HepG2 (cell line): ENCODE data around the gene UNC79. TPM values are rescaled to one million over a fixed set of nuclear protein-coding genes. Genes with fewer than 3 reads are reported as not detected.

Experiments
- ATAC-seq: fragments of 200-7000 bp; cut with Tn5 transposase; 3 replicates; pipeline ENCODE4 v1.9.1; 2020; ENCODE audit warnings: mild to moderate bottlenecking, moderate library complexity
- BruUV-seq: library from RNA; stranded (reverse); fragments of 400-500 nt; replicated peaks from 2 replicates; lab custom pipeline; 2021; lab: Mats Ljungman, UMichigan
- CTCF ChIA-PET: fragments of 300-600 bp; formaldehyde crosslinking; extraction: SDS; loops from one replicate; lab custom pipeline; 2021; ENCODE audit warnings: low total read pairs, inconsistent platforms, low intra/inter-chr PET ratio; lab: Yijun Ruan, JAX
- POLR2A ChIA-PET: fragments of 350-600 bp; sonication (Branson Sonifier 250); formaldehyde crosslinking; loops from one replicate; lab custom pipeline; 2020; ENCODE audit warnings: antibody characterized with exemption, inconsistent platforms; lab: Yijun Ruan, JAX
- DNase-seq: peaks from one replicate; pipeline ENCODE4 v3.0.0-alpha.2; 2015; ENCODE audit warnings: low spot score
- FAIRE-seq: peaks from 3 replicates; lab custom pipeline; 2011; peaks lifted over from hg19 to GRCh38; lab: Jason Lieb, UNC
- H2AFZ ChIP-seq: one replicate; pipeline ENCODE4 v1.6.1; 2011; ENCODE audit warnings: low read length, inconsistent platforms
- H3K27ac ChIP-seq: fragments of 300-600 bp; 3 replicates; pipeline ENCODE4 v1.8.0; 2011; ENCODE audit warnings: mixed run types, mild to moderate bottlenecking, mixed read lengths, low read length, inconsistent platforms; ENCODE audit not compliant: insufficient read depth; ENCODE audit errors: extremely low read length
- H3K27me3 ChIP-seq, 2 experiments: fragments of 200-600 bp in 1 of 2; 2 replicates in 1 of 2; 3 replicates in 1 of 2; pipeline versions ENCODE4 v1.6.0 to v1.8.0; 2011; ENCODE audit warnings: low read length in 2 of 2, mild to moderate bottlenecking in 2 of 2, moderate library complexity in 2 of 2, inconsistent platforms in 1 of 2; ENCODE audit not compliant: insufficient read depth in 2 of 2, control insufficient read depth in 1 of 2
- H3K36me3 ChIP-seq, 2 experiments: fragments of 200-600 bp in 1 of 2; replicated peaks in 1 of 2; 2 replicates in 1 of 2; 3 replicates in 1 of 2; pipeline versions ENCODE4 v1.5.1 to v1.8.0; 2011; ENCODE audit warnings: low read length in 2 of 2, inconsistent platforms in 1 of 2; ENCODE audit not compliant: insufficient read depth in 2 of 2, control insufficient read depth in 1 of 2
- H3K4me1 ChIP-seq: 2 replicates; pipeline ENCODE4 v1.5.1; 2012; ENCODE audit warnings: low read length, inconsistent platforms; ENCODE audit not compliant: insufficient read depth
- H3K4me2 ChIP-seq: 2 replicates; pipeline ENCODE4 v1.6.0; 2011; ENCODE audit warnings: low read depth, low read length, inconsistent platforms
- H3K4me3 ChIP-seq, 3 experiments: fragments of 200-600 bp in 1 of 3; sonication (generic), shearing (Covaris generic) in 1 of 3; replicated peaks in 1 of 3; 2 replicates each; pipeline ENCODE4 v1.5.1; 2011 to 2016; ENCODE audit warnings: low read length in 3 of 3, inconsistent platforms in 2 of 3, low read depth in 2 of 3, mild to moderate bottlenecking in 2 of 3, control low read depth in 1 of 3, mixed read lengths in 1 of 3; ENCODE audit not compliant: insufficient read depth in 1 of 3
- H3K79me2 ChIP-seq: one replicate; pipeline ENCODE4 v1.6.1; 2011; ENCODE audit warnings: low read length, inconsistent platforms; ENCODE audit not compliant: insufficient read depth
- H3K9ac ChIP-seq: 2 replicates; pipeline ENCODE4 v1.6.0; 2011; ENCODE audit warnings: mild to moderate bottlenecking, low read depth, low read length, inconsistent platforms; ENCODE audit not compliant: insufficient read depth
- H3K9me3 ChIP-seq: 2 replicates; pipeline ENCODE4 v1.5.1; 2012; ENCODE audit warnings: mild to moderate bottlenecking, low read length
- H4K20me1 ChIP-seq: 2 replicates; pipeline ENCODE4 v1.6.0; 2011; ENCODE audit warnings: inconsistent platforms, mild to moderate bottlenecking, low read length, moderate library complexity; ENCODE audit not compliant: insufficient read depth
- ATF6 ChIP-seq: sonication (generic); formaldehyde crosslinking; conservative IDR thresholded peaks from 2 replicates; pipeline ENCODE4 v1.4.0; 2020; ENCODE audit warnings: missing genetic modification reagents
- ERF ChIP-seq: IDR thresholded peaks from 2 replicates; pipeline ENCODE4 v1.6.1; 2018; ENCODE audit warnings: missing biosample characterization, missing genetic modification reagents
- EZH2 ChIP-seq: conservative IDR thresholded peaks from 2 replicates; pipeline ENCODE4 v1.6.1; 2012; ENCODE audit warnings: mild to moderate bottlenecking, low read depth, low read length, moderate library complexity
- HIVEP1 ChIP-seq: sonication (generic); formaldehyde crosslinking; IDR thresholded peaks from 2 replicates; pipeline ENCODE4 v1.4.0; 2020; ENCODE audit warnings: mild to moderate bottlenecking, missing genetic modification reagents
- HOXA3 ChIP-seq: sonication (generic); formaldehyde crosslinking; IDR thresholded peaks from 2 replicates; pipeline ENCODE4 v1.5.0; 2020; ENCODE audit warnings: missing genetic modification reagents
- MLLT10 ChIP-seq: sonication (generic); formaldehyde crosslinking; IDR thresholded peaks from 2 replicates; pipeline ENCODE4 v1.4.0; 2020; ENCODE audit warnings: missing genetic modification reagents
- MTF1 ChIP-seq: sonication (generic); formaldehyde crosslinking; IDR thresholded peaks from 2 replicates; pipeline ENCODE4 v1.5.0; 2020; ENCODE audit warnings: missing genetic modification reagents
- RBFOX2 ChIP-seq: fragments of 200-400 bp; formaldehyde crosslinking; IDR thresholded peaks from 2 replicates; pipeline ENCODE4 v1.6.1; 2017; ENCODE audit warnings: low read depth, mild to moderate bottlenecking, low read length
- SALL2 ChIP-seq: sonication (generic); formaldehyde crosslinking; IDR thresholded peaks from 2 replicates; pipeline ENCODE4 v1.8.1; 2023; ENCODE audit warnings: mild to moderate bottlenecking, missing genetic modification reagents, inconsistent platforms
- XRCC5 ChIP-seq: fragments of 200-400 bp; formaldehyde crosslinking; optimal IDR thresholded peaks from 2 replicates; pipeline ENCODE3; 2017; ENCODE audit warnings: mild to moderate bottlenecking, low read length
- ZFP62 ChIP-seq: sonication (generic); formaldehyde crosslinking; IDR thresholded peaks from 2 replicates; pipeline ENCODE4 v1.4.0; 2020; ENCODE audit warnings: missing genetic modification reagents
- ZNF547 ChIP-seq: sonication (generic); formaldehyde crosslinking; IDR thresholded peaks from 2 replicates; pipeline ENCODE4 v1.5.1; 2020; ENCODE audit warnings: mild to moderate bottlenecking, missing genetic modification reagents
- ZNF629 ChIP-seq: sonication (generic); formaldehyde crosslinking; conservative IDR thresholded peaks from 2 replicates; pipeline ENCODE4 v1.5.0; 2020; ENCODE audit warnings: missing genetic modification reagents
- ZNF737 ChIP-seq: sonication (generic); formaldehyde crosslinking; IDR thresholded peaks from 2 replicates; pipeline ENCODE4 v1.5.0; 2020; ENCODE audit warnings: missing genetic modification reagents, mild to moderate bottlenecking, borderline replicate concordance
- WGBS: methylation state at CpG from one replicate; pipeline ENCODE4 v1.1.6; 2017; ENCODE audit warnings: low lambda C conversion rate; 5-methylcytosine and 5-hydroxymethylcytosine counted together
- in situ Hi-C: cut with HindIII; loops from 2 replicates; pipeline ENCODE4 v1.10.0; 2017; ENCODE audit warnings: low pct_unique_long_range_greater_than_20kb; ENCODE audit not compliant: extremely low pct_ligation_motif_present
- intact Hi-C: fragments of 100-400 bp; cut with micrococcal nuclease; formaldehyde crosslinking; loops from one replicate; pipeline ENCODE4 v1.10.0; 2022; ENCODE audit not compliant: unreplicated experiment
- polyA plus RNA-seq, 8 experiments: library from polyadenylated mRNA; depleted of rRNA in 3 of 8; stranded (reverse) in 7 of 8; unstranded in 1 of 8; fragments of >200 nt; fragmentation: Illumina TruSeq in 4 of 8; extraction: Trizol in 4 of 8; gene quantifications; 2 replicates each; pipeline versions ENCODE4 v1.2.1 to v1.2.3, GENCODE V29; 2011 to 2016; ENCODE audit warnings: low read depth in 4 of 8, missing spikeins in 1 of 8, mixed read lengths in 1 of 8; ENCODE audit not compliant: insufficient read depth in 1 of 8
- total RNA-seq, 5 experiments: library from RNA; depleted of rRNA; stranded (reverse); fragments of >200 nt; fragmentation: Illumina TruSeq; extraction: Trizol; gene quantifications; 2 replicates each; pipeline ENCODE4 v1.2.3, GENCODE V29; 2016; ENCODE audit warnings: low read depth in 1 of 5
- TF ChIP-seq, protein P1 (sequence below): IDR thresholded peaks from 2 replicates; pipeline ENCODE4 v1.6.1; 2016; ENCODE audit warnings: mild to moderate bottlenecking, missing biosample characterization, missing genetic modification reagents

The UNC79 gene
- total and polyA plus RNA-seq, 2 of the 13 experiments (the other 11 are each of a cell fraction or from before 2014, with no cell fraction given), result under 0.01 TPM; not detected in 1

- H3K4me3 ChIP-seq, result no peak overlapping the region
- H3K36me3 ChIP-seq, result no peaks in the 10 kb centered on the region
- H3K79me2 ChIP-seq, result no peaks in the 10 kb centered on the region
- ChIA-PET CTCF (no interaction called here), POLR2A (no interaction called here)
- TF ChIP-seq HOXA3 (CRISPR knock-in tag) (no peak), RBFOX2 (no peak), ERF (CRISPR knock-in tag) (no peak), HIVEP1 (CRISPR knock-in tag) (no peak), ZNF737 (CRISPR knock-in tag) (no peak)
- H3K4me2 ChIP-seq, result no peak overlapping the region
- no peaks in the 10 kb centered on the region for H4K20me1 ChIP-seq
- in situ Hi-C loops (no loop called here), intact Hi-C loops (no loop called here)
- H3K9me3 ChIP-seq, result no peaks in the 10 kb centered on the region
- H2AFZ ChIP-seq, result no peak overlapping the region
- FAIRE-seq (no peak), DNase-seq (no peak), ATAC-seq (no peak)
- 0 out of 2 replicates have a peak, but pooled peaks cover 4% of the 10 kb centered on the region for H3K4me1 ChIP-seq
- no peaks in the 10 kb centered on the region for H3K27me3 ChIP-seq
- whole genome bisulfite sequencing, result 0% methylated on average over 1 of the region's 1 CpG
- H3K9ac ChIP-seq, result no peak overlapping the region
- H3K27ac ChIP-seq, result no peak overlapping the region
- BruUV-seq, result no TSS peak
These were observed 59.3 kb downstream of the UNC79 start for GRCh38 chr14:93490001-93490400.

GRCh38 chr14:93493054-93493453, 62.3 kb downstream of the UNC79 start:
- Histone ChIP-seq H3K36me3 (no peaks in the 10 kb centered on the region), H3K9me3 (no peaks in the 10 kb centered on the region), H3K4me1 (0 out of 2 replicates have a peak, but pooled peaks cover 4% of the 10 kb centered on the region), H3K9ac (no peak overlapping the region), H2AFZ (no peak overlapping the region), H4K20me1 (no peaks in the 10 kb centered on the region), H3K79me2 (no peaks in the 10 kb centered on the region), H3K4me2 (no peak overlapping the region), H3K27ac (no peak overlapping the region), H3K27me3 (no peaks in the 10 kb centered on the region), H3K4me3 (no peak overlapping the region)
- WGBS, result 23% methylated on average over 5 of the region's 5 CpGs
- no peak for TF ChIP-seq SALL2 (CRISPR knock-in tag)
- TF ChIP-seq EZH2, result no peak
- no peak for TF ChIP-seq ZNF547 (CRISPR knock-in tag)
- TF ChIP-seq ATF6 (CRISPR knock-in tag), result no peak
- TF ChIP-seq MTF1 (CRISPR knock-in tag), result no peak
- TF ChIP-seq, protein P1, sequence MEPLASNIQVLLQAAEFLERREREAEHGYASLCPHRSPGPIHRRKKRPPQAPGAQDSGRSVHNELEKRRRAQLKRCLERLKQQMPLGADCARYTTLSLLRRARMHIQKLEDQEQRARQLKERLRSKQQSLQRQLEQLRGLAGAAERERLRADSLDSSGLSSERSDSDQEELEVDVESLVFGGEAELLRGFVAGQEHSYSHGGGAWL (CRISPR knock-in tag), result no peak
- no peak for TF ChIP-seq MLLT10 (CRISPR knock-in tag)
- no peak for TF ChIP-seq ZNF629 (CRISPR knock-in tag)
- no peak for TF ChIP-seq ZFP62 (CRISPR knock-in tag)
- TF ChIP-seq XRCC5, result no peak
- ATAC-seq (no peak), DNase-seq (no peak), FAIRE-seq (no peak)
- POLR2A ChIA-PET, result no interaction called here
- intact Hi-C loops, result no loop called here
- no TSS peak for BruUV-seq
- CTCF ChIA-PET, result no interaction called here
- in situ Hi-C loops, result no loop called here
